Peyer's patch (tissue), 4 donors: ENCODE results near the gene NFYC.

ENCODE experiments used
- CTCF ChIP-seq, 6 experiments: fragments of 450-650 bp in 4 of 6; fragments of 200-600 bp in 2 of 6; sonication (generic) in 1 of 6; IDR thresholded peaks; one replicate each; pipeline ENCODE4 v1.5.1; 2017 to 2019; ENCODE audit warnings: antibody characterized with exemption in 6 of 6, mild to moderate bottlenecking in 3 of 6, moderate library complexity in 1 of 6
- POLR2A ChIP-seq, 2 donors: fragments of 450-650 bp; IDR thresholded peaks; one replicate each; pipeline ENCODE4 v1.5.1; 2017; ENCODE audit warnings: antibody characterized with exemption in 2 of 2, mild to moderate bottlenecking in 2 of 2, moderate library complexity in 2 of 2

GRCh38 chr1:40717955-40718354 is 26.5 kb downstream of the NFYC start:
- no peak for TF ChIP-seq POLR2A (IDR thresholded peaks at IDR 0.05)
- TF ChIP-seq CTCF (IDR thresholded peaks at IDR 0.05): no peak
